ENCODE measurements around the gene ESYT2.

DNA sequence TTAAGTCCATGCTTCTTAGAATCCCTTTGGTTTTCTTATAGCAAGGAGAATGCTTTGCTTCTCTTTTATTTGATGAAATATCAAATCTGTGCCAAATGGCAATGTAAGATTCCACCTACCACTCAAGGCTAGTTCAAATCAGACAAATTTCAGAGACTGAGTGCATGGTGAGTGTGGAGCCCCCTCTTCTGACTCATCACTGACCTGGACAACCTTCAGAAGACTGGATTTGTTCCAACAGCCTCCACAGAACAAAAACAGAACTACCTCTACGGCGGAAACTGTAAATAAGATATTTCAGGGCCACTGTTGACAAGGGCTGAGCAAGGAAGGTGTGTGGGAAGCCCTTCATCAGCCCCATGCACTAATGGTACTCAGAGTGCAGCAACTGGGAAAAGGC, 145.8 kb downstream of the ESYT2 start:
- TF ChIP-seq, protein P1, sequence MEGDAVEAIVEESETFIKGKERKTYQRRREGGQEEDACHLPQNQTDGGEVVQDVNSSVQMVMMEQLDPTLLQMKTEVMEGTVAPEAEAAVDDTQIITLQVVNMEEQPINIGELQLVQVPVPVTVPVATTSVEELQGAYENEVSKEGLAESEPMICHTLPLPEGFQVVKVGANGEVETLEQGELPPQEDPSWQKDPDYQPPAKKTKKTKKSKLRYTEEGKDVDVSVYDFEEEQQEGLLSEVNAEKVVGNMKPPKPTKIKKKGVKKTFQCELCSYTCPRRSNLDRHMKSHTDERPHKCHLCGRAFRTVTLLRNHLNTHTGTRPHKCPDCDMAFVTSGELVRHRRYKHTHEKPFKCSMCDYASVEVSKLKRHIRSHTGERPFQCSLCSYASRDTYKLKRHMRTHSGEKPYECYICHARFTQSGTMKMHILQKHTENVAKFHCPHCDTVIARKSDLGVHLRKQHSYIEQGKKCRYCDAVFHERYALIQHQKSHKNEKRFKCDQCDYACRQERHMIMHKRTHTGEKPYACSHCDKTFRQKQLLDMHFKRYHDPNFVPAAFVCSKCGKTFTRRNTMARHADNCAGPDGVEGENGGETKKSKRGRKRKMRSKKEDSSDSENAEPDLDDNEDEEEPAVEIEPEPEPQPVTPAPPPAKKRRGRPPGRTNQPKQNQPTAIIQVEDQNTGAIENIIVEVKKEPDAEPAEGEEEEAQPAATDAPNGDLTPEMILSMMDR (tag by site-specific recombination; IDR thresholded peaks at IDR 0.05): no peak
- TF ChIP-seq TCF7L2 (IDR thresholded peaks at IDR 0.05; ENCODE audit: borderline replicate concordance, low read depth, low read length) (no peak), ZNF24 (tag by site-specific recombination; IDR thresholded peaks at IDR 0.05) (no peak), ZNF324 (tag by site-specific recombination; IDR thresholded peaks at IDR 0.05) (no peak)
- TF ChIP-seq, protein P2, sequence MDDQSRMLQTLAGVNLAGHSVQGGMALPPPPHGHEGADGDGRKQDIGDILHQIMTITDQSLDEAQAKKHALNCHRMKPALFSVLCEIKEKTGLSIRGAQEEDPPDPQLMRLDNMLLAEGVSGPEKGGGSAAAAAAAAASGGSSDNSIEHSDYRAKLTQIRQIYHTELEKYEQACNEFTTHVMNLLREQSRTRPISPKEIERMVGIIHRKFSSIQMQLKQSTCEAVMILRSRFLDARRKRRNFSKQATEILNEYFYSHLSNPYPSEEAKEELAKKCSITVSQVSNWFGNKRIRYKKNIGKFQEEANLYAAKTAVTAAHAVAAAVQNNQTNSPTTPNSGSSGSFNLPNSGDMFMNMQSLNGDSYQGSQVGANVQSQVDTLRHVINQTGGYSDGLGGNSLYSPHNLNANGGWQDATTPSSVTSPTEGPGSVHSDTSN (CRISPR knock-in tag; IDR thresholded peaks at IDR 0.05): no peak
